ENCODE results near the gene UQCR11. TPM values are rescaled to one million over a fixed set of nuclear protein-coding genes. Genes with fewer than 3 reads are reported as not detected.
A peak's percentile ranks its signal among the peaks of the same experiment; 100 is the strongest.

UQCR11 gene
- total RNA-seq (2021; fragmentation: NEBNext Ultra II Directional; extraction: Animal tissue kit (Norgen Biotek cat#: 25700)) (162 and 179 TPM in 2 replicates), polyA plus RNA-seq (2011; rRNA removed) (171 and 209 TPM in 2 replicates), polyA minus RNA-seq (2011; rRNA and poly(A)+ RNA removed) (30.3 and 34.7 TPM in 2 replicates)
- polyA plus RNA-seq (2011; cell fraction: cytosol; rRNA removed) = 116 TPM
- 97.6 TPM for polyA plus RNA-seq (2011; cell fraction: nucleus; rRNA removed)
- 113 to 194 TPM (median 144 TPM) in 4 replicates for polyA plus RNA-seq (2012, experiment 1 of 2)
- 120 TPM for polyA plus RNA-seq (2012, experiment 2 of 2)
- 158 TPM for polyA plus RNA-seq (2013, experiment 1 of 2)
- 164 TPM for polyA plus RNA-seq (2013, experiment 2 of 2)
- 19.2 TPM for polyA minus RNA-seq (2011; cell fraction: cytosol; rRNA and poly(A)+ RNA removed)
- 33.2 TPM for polyA minus RNA-seq (2011; cell fraction: nucleus; rRNA and poly(A)+ RNA removed)
- long read RNA-seq, experiment 1, transcript UQCR11-203 (3 exons, 1,324 nt) = major isoform, 176 of 181 reads
- long read RNA-seq, experiment 1, partial matches to known transcripts = 3 of 181 reads
- long read RNA-seq, experiment 1, other reads (novel, unspliced or antisense) = 1 of 181 reads
- long read RNA-seq, experiment 2, transcript UQCR11-203 (3 exons, 1,324 nt) = major isoform, 51 of 53 reads
- long read RNA-seq, experiment 2, partial matches to known transcripts = 0 of 53 reads
- long read RNA-seq, experiment 2, other reads (novel, unspliced or antisense) = 2 of 53 reads

DNA sequence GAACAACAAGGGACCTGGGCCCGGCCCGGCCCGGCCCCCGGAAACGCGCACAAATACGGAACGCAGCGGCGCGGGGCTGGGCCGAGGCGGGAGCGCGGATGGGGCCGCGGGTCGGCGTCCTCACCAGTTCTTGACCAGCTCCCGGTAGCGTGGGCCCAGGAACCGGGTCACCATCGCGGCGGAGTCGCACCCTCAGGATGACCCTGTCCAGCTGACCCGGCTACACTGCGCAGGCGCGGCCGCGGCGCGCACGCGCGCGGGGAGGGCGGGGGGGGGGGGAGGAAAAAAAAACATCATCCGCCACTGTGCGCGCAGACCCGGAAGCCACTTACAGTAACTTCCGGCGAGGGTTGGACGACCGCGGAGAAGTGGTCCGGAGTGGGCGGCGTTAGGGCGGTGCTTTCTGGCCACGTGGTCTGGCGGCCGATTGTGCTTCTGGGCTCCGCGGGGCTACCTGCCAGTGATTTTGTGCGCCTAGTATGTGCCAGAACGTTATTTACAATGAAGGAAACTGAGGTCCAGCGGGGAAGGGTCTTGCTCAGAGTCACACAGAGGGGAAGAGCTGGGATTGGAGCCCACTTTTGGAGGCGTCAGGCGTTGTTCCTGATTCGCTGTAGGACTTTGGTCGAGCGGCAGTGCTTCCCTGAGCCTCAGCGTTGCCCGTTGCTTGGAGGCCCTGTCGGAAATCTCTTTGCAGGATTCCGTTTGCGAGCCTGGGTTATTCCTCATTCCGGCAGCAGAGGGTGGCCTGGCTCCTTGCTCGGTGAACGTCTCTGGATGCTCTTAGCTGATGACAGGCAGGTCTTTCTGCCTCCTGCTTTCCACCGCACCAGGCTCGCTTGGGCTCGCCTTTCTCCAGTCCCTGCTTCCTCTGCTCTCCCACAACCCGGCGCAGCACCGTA lies at the start of gene UQCR11:
Gene UQCR11 (minus strand): TSS at position 227 of the 902 bp plus-strand sequence. CDS start 53 bp downstream, at position 174.
- Histone ChIP-seq H3K27ac (ENCODE audit: low read depth, low read length) (peak within 1 kb of the TSS; percentile 82), H3K4ac (replicated peaks; ENCODE audit: insufficient read length, low read depth, low read length) (peak within 1 kb of the TSS; percentile 85), H3K14ac (ENCODE audit: insufficient read length) (no peak within 1 kb of the TSS), H3K9ac (replicated peaks in 1 of 4; ENCODE audit: extremely low read depth in 1 of 4, low read depth in 3 of 4, low read length in 3 of 4) (peak within 1 kb of the TSS; percentile 58 to 71 (median 69); a peak in 6 of 7 replicates), H3K79me2 (ENCODE audit: control insufficient read depth in 1 of 2, insufficient read depth in 2 of 2, low read length in 2 of 2) (peaks cover 7 to 41% of the 10 kb centered on the region in 2 experiments), H3K23ac (ENCODE audit: insufficient read length) (no peak within 1 kb of the TSS), H3K27me3 (replicated peaks in 1 of 4; ENCODE audit: control insufficient read depth in 3 of 4, extremely low read depth in 1 of 4, insufficient read depth in 3 of 4, low read length in 3 of 4) (no peaks in the 10 kb centered on the region), H2BK5ac (ENCODE audit: low read depth, low read length) (peak within 1 kb of the TSS; percentile 84), H2AFZ (ENCODE audit: low read length) (peak within 1 kb of the TSS; percentile 77), H3K23me2 (ENCODE audit: low read depth, low read length) (peaks cover 8% of the 10 kb centered on the region; the same call in 1 of the 2 replicates), H2AK5ac (ENCODE audit: low read depth, low read length) (peak within 1 kb of the TSS; percentile 26; the same call in 1 of the 2 replicates), H3K56ac (replicated peaks; ENCODE audit: insufficient read length, low read depth, low read length) (peak within 1 kb of the TSS; percentile 93), H4K5ac (ENCODE audit: insufficient read length, low read depth, low read length) (peak within 1 kb of the TSS; percentile 79), H2BK12ac (ENCODE audit: low read depth, low read length) (no peak within 1 kb of the TSS; the same call in 1 of the 2 replicates), H4K20me1 (replicated peaks in 1 of 2; ENCODE audit: control insufficient read depth in 1 of 2, insufficient read depth in 2 of 2, low read length in 2 of 2) (peaks cover 8 to 17% of the 10 kb centered on the region in 2 experiments), H2BK20ac (ENCODE audit: low read length) (no peak within 1 kb of the TSS), H3K4me3 (ENCODE audit: extremely low read depth in 1 of 4, insufficient read depth in 2 of 4, low read depth in 3 of 4, low read length in 4 of 4) (peak within 1 kb of the TSS; percentile 64 to 86 (median 72)), H3K9me3 (ENCODE audit: insufficient read depth in 2 of 2, low read depth in 1 of 2, low read length in 1 of 2) (no peaks in the 10 kb centered on the region), H2BK120ac (replicated peaks; ENCODE audit: low read depth, low read length) (no peak within 1 kb of the TSS), H4K91ac (replicated peaks; ENCODE audit: insufficient read length, low read length) (peak within 1 kb of the TSS; percentile 75), H2BK15ac (ENCODE audit: low read length) (peak within 1 kb of the TSS; percentile 12), H3K18ac (ENCODE audit: extremely low read depth, low read length) (peak within 1 kb of the TSS; percentile 78), H3K36me3 (ENCODE audit: control insufficient read depth in 2 of 4, insufficient read depth in 4 of 4, low read length in 3 of 4) (peaks cover 1 to 6% (median 2%) of the 10 kb centered on the region in 4 experiments; a peak in 5 of 8 replicates), H3K4me1 (replicated peaks in 1 of 4; ENCODE audit: control insufficient read depth in 3 of 4, insufficient read depth in 4 of 4, low read length in 3 of 4) (peaks cover 0 to 7% (median 3%) of the 10 kb centered on the region in 4 experiments; a peak in 6 of 7 replicates), H3K4me2 (ENCODE audit: insufficient read depth in 1 of 2, low read depth in 2 of 2, low read length in 2 of 2) (peak within 1 kb of the TSS; percentile 63 to 96), H4K8ac (ENCODE audit: extremely low read depth, insufficient read depth, low read length) (peak within 1 kb of the TSS; percentile 76), H3K79me1 (ENCODE audit: low read depth, low read length) (peaks cover 12% of the 10 kb centered on the region)
- ChIA-PET POLR2A (ENCODE audit: partially characterized antibody) (interaction anchor here (0.9 to 5.1 kb wide), 7 partner anchors 12 to 47 kb away, joined by 3 to 38 read pairs (median 3); partner anchors contain the start of gene MBD3), CTCF (ENCODE audit: partially characterized antibody) (interaction anchor here (0.5 to 5.6 kb wide), 14 partner anchors 11 to 538 kb away, joined by 3 to 36 read pairs (median 4); no protein-coding TSS in a partner anchor)
- DNase-seq (ENCODE audit: low read depth in 1 of 2, low spot score in 2 of 2) (peak; percentile 79 to 90), FAIRE-seq (peak; percentile 58)
- WGBS, 2 experiments (ENCODE audit: extremely low coverage in 1 of 2, insufficient coverage in 1 of 2, insufficient read length in 1 of 2, insufficient replicate concordance in 2 of 2, low coverage in 1 of 2, low lambda C conversion rate in 2 of 2, missing lambda C conversion rate in 1 of 2) = 3% methylated on average over 52 of the region's 79 CpGs; no CpG with 5 or more reads in 1 of the 2 experiments
- TF ChIP-seq, protein P1, sequence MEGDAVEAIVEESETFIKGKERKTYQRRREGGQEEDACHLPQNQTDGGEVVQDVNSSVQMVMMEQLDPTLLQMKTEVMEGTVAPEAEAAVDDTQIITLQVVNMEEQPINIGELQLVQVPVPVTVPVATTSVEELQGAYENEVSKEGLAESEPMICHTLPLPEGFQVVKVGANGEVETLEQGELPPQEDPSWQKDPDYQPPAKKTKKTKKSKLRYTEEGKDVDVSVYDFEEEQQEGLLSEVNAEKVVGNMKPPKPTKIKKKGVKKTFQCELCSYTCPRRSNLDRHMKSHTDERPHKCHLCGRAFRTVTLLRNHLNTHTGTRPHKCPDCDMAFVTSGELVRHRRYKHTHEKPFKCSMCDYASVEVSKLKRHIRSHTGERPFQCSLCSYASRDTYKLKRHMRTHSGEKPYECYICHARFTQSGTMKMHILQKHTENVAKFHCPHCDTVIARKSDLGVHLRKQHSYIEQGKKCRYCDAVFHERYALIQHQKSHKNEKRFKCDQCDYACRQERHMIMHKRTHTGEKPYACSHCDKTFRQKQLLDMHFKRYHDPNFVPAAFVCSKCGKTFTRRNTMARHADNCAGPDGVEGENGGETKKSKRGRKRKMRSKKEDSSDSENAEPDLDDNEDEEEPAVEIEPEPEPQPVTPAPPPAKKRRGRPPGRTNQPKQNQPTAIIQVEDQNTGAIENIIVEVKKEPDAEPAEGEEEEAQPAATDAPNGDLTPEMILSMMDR (IDR thresholded peaks at IDR 0.05; ENCODE audit: control extremely low read depth in 1 of 3, insufficient read depth in 1 of 3, low read depth in 1 of 3, low read length in 3 of 3) = peak; percentile 45 to 72 (median 50); a peak in 3 of 4 replicates
- TF ChIP-seq, protein P2, sequence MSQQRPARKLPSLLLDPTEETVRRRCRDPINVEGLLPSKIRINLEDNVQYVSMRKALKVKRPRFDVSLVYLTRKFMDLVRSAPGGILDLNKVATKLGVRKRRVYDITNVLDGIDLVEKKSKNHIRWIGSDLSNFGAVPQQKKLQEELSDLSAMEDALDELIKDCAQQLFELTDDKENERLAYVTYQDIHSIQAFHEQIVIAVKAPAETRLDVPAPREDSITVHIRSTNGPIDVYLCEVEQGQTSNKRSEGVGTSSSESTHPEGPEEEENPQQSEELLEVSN (IDR thresholded peaks at IDR 0.05) = peak; percentile 50; the same call in 1 of the 2 replicates
- 0 out of 2 replicates have a peak, but pooled peaks have one; percentile 21 for TF ChIP-seq CREB1 (IDR thresholded peaks at IDR 0.05)
